Peyer's patch (tissue), 4 donors: ENCODE data around the gene SLC24A4.

Source experiments
- CTCF ChIP-seq, 6 experiments: fragments of 450-650 bp in 4 of 6; fragments of 200-600 bp in 2 of 6; sonication (generic) in 1 of 6; IDR thresholded peaks; one replicate each; pipeline ENCODE4 v1.5.1; 2017 to 2019; ENCODE audit warnings: antibody characterized with exemption in 6 of 6, mild to moderate bottlenecking in 3 of 6, moderate library complexity in 1 of 6
- POLR2A ChIP-seq, 2 donors: fragments of 450-650 bp; IDR thresholded peaks; one replicate each; pipeline ENCODE4 v1.5.1; 2017; ENCODE audit warnings: antibody characterized with exemption in 2 of 2, mild to moderate bottlenecking in 2 of 2, moderate library complexity in 2 of 2

- TF ChIP-seq CTCF (IDR thresholded peaks at IDR 0.05) (no peak), POLR2A (IDR thresholded peaks at IDR 0.05) (no peak)
Observed at GRCh38 chr14:92455231-92455630, 132.3 kb downstream of the SLC24A4 start.
